CD4-positive, alpha-beta T cell treated with Interleukin-15 for 1 hour (primary cell): Measurements from ENCODE around the gene TMBIM6.
"Not testable (repeated sequence)": the region's sequence is repeated elsewhere in the genome, so short reads cannot be mapped to it uniquely, and the experiment has no call there.

ENCODE experiments used
- DNase-seq: peaks from one replicate; pipeline ENCODE4 v3.0.0-alpha.2; 2020

Gene TMBIM6

DNA sequence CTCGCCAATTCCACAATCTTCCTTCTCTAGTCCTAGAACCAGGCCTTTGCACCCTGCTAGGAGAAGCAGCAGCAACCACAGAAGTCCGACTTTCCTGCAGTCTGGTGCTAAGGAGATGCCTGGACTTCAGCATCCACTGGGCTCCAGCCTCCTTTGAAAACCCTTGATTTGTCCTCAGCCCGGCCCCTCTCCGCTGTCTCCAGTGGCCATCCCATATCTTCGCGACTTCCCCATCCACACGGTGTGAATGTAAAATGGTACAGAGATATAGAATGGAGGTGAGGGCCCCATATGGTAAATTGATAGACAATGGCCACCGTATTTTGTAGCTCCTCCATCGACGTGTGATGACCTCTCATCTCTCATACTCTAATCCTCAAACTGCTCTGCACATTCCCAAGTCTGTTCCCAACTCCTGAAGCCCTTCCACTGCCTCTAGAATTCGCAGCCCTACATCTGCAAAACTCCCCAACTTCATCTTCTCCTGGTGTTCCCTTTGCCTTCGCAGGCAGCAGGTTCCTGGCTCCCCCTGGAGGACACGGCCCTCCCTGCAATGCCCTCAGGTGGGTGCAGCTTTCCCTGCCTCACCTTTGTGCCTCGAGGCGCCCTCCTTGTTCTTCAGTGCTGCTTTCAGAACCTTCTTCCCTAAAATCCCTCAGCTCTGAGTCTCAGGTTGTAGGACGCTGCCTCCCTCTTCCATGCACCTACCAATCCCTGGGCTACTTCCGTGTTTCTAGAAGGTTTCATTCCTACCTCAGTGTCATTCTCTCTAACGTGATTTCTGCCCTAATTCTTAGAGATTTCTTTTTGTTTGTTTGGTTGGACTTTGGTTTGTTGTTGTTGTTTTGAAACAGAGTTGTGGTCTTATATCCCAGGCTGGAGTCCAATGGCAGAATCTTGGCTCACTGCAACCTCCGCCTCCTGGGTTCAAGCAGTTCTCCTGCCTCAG lies 36.7 kb downstream of the TMBIM6 start:
- DNase-seq = peak; percentile 58

DNA sequence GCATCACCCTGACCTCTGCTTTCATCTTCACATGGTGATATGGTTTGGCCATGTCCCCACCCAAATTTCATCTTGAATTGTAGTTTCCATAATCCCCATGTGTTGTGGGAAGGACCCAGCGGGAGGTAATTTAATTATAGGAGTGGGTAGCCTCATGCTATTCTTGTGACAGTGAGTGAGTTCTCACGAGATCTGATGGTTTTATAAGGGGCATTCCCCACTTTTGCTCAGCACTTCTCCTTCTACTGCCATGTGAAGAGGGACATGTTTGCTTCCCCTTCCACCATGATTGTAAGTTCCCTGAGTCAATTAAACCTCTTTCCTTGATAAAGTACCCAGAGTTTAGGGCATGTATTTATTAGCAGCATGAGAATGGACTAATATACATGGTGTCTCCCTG lies 38.2 kb downstream of the TMBIM6 start:
- no peak for DNase-seq

DNA sequence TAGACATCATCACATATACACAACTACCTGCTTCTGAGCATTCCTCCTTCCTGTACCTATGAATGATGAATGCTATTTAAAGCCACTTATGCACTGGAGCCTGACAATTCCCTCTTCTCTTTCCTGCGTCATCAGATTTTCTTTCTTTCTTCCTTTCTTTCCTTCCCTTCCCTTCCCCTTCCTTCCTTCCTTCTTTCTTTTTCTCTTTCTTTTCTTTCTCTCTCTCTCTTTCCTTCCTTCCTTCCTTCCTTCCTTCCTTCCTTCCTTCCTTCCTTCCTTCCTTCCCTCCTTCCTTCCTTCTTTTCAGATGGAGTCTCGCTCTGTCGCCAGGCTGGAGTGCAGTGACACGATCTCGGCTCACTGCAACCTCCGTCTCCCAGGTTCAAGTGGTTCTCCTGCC lies 39.6 kb downstream of the TMBIM6 start:
- DNase-seq = not testable (repeated sequence)

GRCh38 chr12:49783917-49784676 lies 42.7 kb downstream of the TMBIM6 start:
- no peak for DNase-seq

GRCh38 chr12:49784756-49785409 lies 43.5 kb downstream of the TMBIM6 start:
- DNase-seq = no peak

DNA sequence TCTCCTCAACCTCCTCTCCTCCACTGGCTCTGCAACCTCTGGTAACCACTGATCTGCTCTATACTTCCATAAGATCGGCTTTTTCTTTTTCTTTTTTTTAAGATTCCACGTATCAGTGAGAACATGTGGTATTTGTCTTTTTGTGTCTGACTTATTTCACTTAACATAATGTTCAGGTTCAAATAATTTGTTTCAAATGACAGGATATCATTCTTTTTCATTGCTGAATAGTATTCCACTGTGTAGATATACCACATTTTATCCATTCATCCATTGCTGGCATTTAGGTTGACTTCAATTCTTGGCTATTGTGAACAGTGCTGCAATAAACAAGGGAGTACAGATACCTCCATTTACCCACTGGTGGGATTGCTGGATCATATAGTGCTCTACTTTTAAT lies 46.3 kb downstream of the TMBIM6 start:
- DNase-seq = no peak

DNA sequence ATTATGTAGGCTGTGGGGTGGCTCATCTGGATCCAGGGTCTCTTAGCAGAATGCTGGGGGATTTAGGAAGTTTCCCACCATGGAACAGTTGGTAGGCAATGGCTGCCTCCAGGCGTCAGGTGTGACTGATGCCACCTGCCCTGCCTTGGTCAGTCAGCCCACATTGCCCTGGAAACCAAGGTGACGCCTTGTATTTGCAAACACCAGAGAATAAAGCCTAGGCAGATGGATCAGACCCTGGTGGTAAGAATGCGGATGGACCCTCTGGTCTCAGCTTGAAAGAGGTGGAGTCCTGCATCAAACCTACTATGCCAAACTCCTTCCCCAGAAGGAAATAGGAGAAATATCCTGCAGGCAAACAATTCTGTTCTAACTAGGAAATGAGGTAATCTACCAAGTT lies 48.6 kb downstream of the TMBIM6 start:
- no peak for DNase-seq

GRCh38 chr12:49790741-49791555 lies 49.6 kb downstream of the TMBIM6 start:
- no peak for DNase-seq

DNA sequence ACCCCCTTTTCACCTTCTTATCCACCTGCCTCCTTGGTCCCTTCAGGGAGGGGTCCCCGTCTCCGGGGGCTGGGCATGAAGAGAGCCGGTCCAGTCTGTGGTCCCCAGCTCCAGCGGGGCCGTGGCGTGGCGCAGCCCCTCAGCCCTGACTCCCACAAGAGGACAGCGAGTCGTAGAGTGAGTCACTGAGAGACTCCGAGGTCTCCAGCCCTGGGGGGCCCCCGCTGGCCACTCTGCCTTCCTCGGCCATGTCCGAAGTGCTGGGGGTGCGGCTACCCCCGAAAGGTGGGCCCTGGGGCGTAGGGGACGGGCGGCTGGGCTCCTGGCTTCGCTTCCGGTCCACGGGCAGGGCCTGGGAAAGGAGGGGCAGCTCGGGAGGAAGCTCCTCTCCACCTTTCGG lies 50.3 kb downstream of the TMBIM6 start:
- DNase-seq = no peak

GRCh38 chr12:49792181-49792970 lies 51.0 kb downstream of the TMBIM6 start:
- no peak for DNase-seq

DNA sequence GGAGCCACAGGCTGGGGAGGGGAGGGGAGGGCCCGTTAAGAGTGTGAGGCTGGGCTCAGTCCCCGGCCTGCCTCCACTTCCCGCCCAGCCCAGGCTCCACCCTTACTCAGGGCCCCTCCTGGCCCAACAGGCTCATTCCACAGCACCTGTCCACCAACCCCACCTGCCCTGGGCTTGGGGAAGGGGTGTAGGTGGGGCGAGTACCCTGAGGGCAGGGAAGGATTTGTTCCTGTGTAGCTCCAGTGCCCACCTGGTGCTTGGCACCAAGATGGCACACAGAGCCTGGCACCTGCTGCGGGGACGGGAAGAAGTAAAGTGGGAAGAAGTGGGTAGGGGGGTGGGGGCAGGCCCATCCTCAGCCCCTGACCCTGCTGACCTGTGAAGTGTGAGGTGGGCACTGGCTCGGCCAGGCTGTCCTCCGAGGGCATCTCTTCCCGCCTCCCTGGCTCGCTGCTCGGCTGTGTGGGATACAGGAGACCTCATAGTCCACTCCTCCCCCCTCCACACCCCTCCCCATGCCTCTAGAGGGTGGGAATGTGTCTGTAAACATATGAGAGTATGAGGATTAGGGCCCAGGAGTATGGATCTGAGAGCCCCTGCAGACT lies 51.7 kb downstream of the TMBIM6 start:
- no peak for DNase-seq

DNA sequence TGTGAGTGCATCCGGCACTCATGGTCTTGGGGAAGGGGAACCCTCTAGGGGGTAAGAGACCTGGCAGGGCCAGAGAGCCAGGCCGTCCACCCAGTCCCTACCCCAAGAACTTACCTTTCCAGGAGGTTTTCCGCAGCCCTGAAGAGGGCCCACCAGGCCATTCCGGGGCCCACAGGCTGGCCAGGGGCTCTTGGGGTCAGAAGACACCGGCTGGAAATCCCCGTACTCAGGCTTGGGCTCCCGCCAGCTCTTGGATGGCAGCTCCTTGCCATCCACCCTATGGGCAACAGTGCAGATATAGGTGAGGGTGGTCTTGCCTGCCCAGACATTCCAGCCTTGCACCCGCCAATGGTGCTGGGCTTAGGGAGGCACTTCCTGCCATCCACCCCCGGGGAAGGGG lies 52.3 kb downstream of the TMBIM6 start:
- no peak for DNase-seq

GRCh38 chr12:49794021-49794420 lies 52.7 kb downstream of the TMBIM6 start:
- DNase-seq = no peak

DNA sequence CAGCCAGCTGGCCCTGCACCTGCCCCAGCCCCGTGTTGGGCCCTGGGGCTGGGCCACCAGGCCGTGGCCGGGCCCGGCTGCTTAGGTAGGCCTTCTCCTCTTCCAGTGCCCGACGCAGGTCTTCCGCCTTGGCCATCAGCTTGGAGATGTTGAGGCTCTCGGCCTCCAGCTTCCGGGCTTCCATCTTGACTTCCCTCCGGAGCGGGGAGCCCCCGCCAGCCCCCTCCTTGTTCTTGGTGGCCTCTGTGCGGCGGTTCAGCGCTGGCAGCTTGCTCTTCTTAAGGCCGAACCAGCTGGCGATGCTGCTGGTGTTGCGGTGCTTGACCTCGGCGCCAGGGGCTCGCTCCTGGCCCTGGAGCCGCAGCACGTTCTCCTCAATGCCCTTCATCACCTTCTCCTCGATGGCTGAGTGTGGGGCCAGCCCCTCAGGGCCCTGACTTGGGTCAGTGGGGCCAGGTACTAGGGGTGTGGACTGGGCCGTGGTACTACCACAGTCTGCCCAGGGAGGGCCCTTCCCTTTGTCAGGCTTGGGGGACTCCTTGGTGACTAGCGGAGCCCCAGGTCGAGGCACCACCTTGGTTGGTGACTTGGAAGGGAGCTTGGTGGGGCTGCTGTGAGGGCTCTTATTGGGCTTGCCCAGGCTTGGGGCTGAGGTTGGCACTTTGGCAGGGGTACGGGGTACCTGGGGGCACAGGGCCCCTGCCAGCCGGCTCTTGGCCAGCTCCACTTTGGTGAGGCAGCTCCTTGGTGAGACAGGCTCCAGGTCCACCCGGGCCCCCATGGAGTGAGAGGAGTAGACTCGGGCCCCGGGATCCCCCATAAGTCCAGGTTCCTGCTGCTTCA lies 53.7 kb downstream of the TMBIM6 start:
- DNase-seq = no peak

GRCh38 chr12:49795654-49796105 lies 54.3 kb downstream of the TMBIM6 start:
- DNase-seq = no peak

DNA sequence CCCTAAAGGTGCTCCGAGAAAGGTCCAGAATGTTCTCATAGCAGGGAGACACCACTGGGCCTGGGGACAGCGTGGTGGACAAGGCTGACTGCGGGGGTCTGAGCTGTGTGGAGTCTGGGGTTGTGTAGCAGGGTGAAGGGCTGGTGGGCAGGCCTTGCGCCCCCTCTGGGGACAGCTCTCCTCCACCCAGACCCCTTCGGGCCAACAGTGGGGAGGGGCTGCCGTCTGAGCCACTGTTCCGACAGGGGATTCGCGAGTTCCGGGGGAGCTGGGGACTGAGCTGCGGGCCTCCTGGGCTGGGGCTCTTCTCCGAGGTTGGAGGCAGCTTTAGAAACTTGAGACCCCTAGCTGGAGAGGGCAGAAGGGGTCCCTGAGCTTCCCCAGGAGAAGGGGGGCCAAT lies 54.8 kb downstream of the TMBIM6 start:
- no peak for DNase-seq

DNA sequence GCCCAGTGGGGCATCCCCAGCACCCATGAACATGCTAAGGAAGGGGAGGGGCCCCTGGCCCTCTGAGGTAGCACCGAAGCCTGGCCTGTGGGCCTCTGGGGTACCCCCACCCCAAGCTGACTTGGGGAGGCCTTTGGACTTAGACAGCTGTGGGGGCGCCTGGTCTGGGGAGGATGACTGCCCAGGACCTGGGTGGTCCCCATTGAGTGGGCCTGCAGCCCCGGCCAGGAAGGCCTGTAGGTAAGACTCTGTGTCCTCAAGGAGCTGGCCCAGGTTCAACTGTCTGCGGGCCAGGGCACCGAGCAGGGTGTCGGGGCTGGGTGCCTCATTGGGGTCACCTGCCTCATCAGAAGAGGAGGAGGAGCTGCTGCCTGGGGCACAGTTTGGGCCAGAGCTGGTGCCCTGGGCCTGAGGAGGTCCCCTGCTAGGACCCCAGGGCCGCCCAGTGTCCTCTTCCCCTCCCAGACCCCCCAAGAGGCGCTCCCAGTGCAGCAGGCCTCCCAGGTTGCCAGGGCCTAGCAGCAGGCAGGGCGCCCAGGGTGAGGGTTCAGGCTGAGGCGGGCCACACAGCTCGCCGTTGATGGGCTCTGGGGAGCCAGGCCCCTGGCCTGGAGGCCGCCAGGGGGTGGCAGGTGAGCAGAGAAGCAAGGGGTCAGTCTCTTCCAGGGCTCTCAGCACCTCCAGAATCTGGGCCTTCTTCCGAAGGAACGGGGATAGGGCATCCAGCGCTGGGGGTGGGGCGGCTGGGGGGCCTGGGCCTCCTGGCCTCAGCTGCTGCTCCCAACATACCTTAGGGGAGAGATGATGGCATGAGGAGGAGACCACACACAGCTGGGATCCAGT lies 55.5 kb downstream of the TMBIM6 start:
- no peak for DNase-seq

GRCh38 chr12:49797449-49797776 lies 56.1 kb downstream of the TMBIM6 start:
- DNase-seq = no peak

DNA sequence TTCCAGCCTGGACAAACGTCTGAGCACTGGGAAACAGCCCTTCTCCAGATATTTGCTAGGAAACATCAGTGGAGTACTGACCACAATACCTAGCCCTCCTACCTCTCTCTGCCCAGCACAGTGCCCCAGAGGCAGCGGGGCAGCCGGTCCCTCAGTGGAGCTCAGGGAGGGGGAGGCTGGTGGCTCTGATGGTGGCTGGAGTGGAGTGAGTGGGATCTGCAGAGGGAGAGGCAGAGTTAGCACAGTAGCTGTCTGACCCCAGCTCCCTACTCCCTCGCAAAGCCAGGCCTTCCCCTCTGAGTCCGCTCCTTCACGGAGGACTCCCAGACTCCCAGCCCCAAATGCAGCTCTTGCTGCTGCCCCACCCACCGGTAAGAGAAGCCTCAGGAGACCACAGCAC lies 56.9 kb downstream of the TMBIM6 start:
- DNase-seq = no peak

GRCh38 chr12:49798934-49799333 lies 57.6 kb downstream of the TMBIM6 start:
- no peak for DNase-seq
